Measurements from ENCODE around the gene SULT1C4.

- TF ChIP-seq, protein P1, sequence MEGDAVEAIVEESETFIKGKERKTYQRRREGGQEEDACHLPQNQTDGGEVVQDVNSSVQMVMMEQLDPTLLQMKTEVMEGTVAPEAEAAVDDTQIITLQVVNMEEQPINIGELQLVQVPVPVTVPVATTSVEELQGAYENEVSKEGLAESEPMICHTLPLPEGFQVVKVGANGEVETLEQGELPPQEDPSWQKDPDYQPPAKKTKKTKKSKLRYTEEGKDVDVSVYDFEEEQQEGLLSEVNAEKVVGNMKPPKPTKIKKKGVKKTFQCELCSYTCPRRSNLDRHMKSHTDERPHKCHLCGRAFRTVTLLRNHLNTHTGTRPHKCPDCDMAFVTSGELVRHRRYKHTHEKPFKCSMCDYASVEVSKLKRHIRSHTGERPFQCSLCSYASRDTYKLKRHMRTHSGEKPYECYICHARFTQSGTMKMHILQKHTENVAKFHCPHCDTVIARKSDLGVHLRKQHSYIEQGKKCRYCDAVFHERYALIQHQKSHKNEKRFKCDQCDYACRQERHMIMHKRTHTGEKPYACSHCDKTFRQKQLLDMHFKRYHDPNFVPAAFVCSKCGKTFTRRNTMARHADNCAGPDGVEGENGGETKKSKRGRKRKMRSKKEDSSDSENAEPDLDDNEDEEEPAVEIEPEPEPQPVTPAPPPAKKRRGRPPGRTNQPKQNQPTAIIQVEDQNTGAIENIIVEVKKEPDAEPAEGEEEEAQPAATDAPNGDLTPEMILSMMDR (IDR thresholded peaks at IDR 0.05; ENCODE audit: low read depth, low read length) = no peak
- no peak for TF ChIP-seq POLR2A (IDR thresholded peaks at IDR 0.05; ENCODE audit: extremely low read depth, insufficient read length)
- TF ChIP-seq MYC (IDR thresholded peaks at IDR 0.05; ENCODE audit: low read depth, low read length) = no peak
- TF ChIP-seq, protein P2, sequence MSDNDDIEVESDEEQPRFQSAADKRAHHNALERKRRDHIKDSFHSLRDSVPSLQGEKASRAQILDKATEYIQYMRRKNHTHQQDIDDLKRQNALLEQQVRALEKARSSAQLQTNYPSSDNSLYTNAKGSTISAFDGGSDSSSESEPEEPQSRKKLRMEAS (IDR thresholded peaks at IDR 0.05; ENCODE audit: low read depth, low read length) = no peak
Observed at GRCh38 chr2:108383146-108383830, 5.5 kb downstream of the SULT1C4 start.
